HG02678 (cell line): ENCODE data around the gene HES5.

Source experiments
- ATAC-seq: cut with Tn5 transposase; IDR thresholded peaks from one replicate; pipeline ENCODE4 v1.9.1; 2021; ENCODE audit warnings: mild to moderate bottlenecking, moderate library complexity; ENCODE audit not compliant: unreplicated experiment

HES5 gene

DNA sequence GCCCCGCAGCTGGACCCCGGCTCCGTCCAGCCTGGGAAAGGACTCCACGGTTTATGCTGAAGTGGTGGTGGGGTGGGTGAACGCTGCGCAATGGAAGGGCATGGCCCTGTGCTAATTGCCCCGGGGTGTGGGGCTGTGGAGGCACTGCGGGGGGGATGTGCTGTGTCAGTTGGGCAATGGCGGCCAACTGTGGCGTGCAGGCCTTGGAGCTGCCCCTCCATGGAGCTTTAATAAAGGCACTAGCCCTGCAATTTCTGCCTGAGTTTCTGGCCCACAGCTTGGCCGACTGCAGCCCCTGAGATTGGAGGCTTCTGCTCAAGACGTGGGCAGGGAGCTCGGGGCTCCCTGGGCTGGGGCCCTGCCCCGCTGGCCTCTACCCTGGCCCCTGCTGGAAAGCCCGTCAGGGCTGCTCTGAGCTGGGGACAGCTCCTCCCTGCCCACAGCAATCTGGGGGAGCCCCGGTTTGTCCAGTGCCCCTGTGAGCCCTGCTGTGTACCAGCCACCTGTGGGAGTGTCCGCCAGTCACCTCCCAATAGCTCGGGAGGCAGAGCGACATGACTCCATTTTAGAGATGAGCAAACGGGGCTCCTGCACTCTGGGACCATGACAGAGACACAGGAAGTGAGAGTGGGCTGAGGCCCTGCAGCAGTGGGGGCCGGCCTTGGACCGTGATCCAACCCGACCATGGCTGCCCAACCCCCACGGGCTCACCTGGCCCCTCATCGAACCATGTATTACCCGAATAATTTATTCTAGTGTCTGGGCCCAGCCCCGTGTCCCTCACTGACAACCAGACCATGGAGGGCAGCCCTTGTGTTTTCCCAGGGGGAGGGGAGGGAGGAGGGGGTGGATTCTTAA lies 17.4 kb upstream of the HES5 start:
- no peak for ATAC-seq

DNA sequence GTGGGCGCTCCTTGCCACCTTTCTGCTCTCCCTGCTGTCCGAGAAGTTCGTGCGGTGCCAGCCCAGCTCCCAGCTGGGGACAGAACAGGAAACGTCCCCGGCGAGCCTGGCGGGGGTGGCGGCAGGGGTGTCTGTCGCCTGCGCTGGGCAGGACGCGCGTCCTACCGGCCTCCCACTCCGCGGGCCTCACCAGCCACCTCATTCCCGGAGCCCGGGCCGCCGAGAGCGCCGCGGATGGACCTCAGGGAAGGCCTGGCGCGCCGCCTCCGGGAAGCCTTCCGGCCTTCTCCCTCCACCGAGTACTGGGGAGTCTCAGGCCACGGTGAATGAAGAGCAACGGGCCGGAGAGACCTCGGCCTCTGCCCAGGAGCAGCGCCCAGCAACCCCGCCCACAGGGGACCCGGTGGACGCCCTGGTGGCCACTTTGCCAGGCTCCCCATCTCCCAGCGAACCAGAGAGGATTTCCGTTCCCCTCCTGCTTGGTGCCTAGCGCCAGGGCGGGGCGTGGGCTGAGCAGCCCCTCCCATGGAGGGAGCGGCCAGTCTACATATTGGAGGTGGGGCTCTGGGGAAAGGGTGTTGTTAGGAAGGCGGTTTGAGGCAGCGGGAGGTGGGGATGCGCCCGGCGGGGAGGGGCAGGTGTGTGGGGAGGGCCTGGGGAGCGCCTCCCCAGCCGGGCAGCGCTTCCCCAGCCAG lies 16.6 kb upstream of the HES5 start:
- ATAC-seq = peak; percentile 25

DNA sequence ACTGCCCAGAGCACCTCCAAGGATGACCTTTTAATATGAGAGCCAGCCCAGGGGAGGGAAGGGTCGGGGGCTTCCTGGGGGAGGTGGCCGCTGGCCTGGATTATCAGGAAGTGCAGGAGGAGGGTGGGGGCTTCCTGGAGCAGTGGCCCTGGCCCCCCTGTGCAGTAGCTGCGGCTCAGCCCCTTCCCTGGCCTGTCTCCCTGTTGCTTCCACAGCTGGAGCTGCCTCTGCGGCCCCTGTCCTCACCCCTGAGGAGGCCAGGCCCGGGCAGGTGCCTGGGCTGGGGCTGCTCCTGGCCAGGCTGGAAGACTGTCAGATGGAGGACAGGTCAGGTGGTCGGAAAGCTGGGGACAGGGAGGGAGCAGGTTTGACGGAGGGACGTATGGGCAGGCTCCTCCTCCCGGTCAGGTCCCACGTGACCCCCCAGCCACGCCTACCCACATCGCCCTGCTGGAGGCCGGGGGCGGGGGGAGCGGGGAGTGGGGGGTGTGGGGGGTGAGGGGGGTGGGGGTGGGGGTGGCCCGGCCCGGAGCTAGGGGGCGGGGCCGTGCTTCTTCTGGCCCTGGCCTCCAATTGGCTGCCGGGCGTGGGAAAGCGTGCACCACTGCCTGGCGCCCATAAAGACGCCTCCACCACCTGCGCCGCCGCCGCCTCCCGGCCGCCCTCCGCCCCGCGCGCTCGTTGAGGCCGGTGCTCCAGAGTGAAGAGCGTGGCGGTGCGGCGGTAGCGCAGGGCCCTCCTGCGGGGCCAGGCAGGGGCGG lies 15.9 kb upstream of the HES5 start:
- peak; percentile 33 for ATAC-seq

DNA sequence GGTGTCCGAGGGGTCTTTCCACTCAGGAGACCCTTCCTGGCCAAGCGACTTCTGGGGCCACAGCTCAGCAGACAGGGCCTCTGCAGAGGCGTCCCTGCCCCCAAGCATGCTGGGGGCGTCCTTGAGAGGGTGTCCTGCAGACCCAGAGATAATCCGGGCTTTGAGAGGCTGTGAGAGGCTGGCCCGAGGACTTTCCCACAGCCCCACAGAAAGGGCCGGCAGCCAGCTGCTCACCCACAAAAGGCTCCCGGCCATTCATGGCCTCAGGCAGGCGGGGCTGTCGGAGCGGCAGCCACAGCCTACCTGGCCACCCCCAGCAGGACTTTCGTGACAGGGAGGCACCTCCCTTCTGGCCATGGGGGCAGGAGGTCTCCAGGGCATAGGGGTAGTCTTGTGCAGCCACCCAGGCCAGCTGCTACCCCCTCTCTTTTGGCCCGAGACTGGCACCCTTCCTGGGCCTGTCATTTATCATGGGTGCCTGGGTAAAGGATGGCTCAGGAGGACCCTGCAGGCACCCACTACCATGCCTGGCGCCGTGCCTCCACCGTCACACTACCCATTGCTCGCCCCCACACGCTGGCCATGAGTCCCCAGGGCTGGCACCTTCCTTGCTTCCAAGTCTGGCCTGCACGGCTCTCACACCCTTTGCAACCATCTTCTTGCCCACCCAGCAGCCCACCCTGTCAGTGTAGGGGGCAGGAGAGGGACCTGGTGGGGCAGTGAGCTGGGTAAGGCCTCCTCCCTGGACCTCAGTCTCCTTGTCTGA lies 15.0 kb upstream of the HES5 start:
- no peak for ATAC-seq

DNA sequence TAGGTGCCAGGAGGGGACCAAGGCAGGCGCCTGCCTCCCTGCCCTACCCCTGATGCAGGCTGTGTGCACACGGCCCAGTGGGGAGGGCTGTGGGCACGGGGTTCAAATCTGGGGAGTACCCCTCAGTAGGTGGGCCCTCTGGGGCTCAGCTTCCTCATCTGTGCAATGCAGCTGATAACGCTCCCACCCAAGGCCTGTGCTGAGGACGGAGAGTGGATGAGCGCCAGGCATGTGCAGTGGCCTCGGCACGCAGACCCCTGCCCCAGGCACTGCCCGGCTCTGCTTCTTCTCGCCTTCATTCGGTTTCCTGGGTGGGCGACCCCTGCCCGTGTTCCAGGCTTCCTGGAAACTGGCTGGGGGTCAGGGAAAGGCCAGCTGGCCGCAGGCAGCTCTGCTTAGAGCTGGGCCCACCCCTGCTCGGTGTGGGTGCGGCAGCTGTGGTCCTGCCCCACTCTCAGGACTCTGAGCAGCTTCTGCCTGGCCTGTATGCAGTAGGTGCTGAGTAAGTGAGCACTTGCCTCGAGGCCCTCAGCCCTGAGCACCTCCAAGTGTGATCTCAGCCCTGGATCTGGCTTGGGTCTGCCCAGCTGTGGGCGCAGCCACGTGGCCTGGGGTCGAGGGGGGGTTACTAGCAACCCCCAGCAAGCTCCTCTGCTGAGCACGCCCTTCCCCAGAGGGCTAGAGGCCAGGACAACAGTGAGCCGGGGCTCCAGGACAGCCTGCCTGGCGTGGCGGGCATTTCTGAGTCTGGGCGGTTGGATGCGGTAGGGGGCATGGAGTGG lies 14.2 kb upstream of the HES5 start:
- ATAC-seq = no peak

DNA sequence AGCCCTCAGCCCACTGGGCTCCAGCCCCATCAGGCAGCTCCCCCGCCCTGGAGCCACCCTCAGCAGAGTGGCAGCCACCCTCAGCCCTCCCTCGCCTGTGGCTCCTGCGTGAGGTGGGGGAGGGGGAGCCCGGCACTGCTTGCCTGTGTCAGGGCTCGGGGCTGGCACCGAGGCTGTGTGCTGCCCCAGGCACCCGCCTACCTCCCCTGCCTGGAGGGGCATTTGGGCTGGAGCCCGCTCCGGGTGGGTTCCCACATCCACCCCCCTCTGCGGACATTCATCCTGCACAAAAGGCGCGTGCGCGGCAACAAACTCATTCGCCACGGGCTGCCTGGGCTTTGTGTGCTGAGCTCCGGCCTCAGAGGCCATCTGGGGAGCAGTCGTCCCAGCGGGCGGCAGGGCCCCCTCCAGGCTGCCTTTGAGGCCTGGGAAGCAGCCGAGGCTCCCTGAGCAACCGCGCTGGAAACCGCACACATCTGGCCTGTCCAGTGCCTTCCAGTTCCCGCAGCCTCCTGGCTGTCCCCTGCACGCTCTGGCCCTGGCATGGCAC lies 13.6 kb upstream of the HES5 start:
- no peak for ATAC-seq

DNA sequence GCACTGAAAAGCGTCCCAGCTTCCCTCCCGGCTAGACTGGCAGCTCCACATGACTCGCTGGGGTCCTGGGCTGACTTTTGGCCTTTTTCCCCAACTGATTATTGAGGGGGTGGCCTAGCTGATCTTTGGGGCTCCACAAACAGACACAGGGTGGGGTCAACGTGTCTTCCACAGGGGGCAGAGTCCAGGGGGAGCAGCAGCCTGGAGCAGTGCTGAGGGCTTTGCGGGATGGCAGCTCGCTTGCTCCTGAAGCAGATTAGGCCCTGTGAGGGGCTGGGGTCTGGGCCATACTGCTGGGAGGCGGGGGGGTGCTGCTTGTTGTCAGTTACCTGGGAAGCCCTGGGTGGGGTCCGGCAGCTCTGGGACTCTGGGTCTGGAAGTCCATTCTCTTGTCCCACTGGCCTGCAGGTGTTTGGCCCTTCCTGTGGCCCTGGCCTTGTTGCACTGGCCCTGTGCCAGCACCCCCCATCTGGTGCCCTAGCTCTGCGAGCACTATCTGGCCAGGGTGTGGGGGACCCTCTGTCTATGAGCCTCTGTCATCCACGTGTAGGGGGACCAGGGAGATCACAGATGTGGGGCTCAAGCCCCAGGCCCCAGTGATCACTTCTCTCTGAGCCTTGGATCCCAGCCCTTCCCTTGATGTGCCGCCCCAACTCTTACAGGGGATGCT lies 12.3 kb upstream of the HES5 start:
- ATAC-seq = no peak

DNA sequence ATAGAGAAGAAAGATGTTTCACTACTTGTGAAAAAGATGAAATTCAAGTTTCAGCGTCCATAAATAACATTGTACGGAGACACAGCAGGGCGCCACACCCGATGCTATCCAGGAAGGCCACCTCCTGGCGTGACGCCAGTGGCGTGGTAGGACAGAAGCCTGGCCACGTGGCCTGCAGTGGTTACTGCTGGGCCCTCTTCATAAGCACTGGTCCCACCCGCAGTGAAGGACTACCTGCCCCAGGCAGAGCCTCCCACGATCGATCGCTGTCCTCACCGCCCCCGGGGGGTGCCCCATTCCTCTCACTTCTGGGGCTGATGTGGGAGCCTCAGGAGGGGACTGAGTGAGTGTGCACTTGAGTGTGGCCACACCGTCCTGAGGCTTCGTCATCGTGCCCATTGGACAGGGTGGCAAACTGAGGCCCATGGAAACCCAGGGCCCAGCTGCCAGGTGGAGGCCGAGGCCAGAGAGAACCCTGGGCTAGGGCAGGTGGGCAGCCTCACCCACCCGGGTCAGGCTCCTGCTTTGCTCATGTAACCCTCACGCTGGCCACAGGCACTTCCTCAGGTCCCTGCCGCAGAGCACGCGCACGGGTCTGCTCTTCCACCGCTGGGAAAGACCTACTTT lies 11.7 kb upstream of the HES5 start:
- no peak for ATAC-seq

DNA sequence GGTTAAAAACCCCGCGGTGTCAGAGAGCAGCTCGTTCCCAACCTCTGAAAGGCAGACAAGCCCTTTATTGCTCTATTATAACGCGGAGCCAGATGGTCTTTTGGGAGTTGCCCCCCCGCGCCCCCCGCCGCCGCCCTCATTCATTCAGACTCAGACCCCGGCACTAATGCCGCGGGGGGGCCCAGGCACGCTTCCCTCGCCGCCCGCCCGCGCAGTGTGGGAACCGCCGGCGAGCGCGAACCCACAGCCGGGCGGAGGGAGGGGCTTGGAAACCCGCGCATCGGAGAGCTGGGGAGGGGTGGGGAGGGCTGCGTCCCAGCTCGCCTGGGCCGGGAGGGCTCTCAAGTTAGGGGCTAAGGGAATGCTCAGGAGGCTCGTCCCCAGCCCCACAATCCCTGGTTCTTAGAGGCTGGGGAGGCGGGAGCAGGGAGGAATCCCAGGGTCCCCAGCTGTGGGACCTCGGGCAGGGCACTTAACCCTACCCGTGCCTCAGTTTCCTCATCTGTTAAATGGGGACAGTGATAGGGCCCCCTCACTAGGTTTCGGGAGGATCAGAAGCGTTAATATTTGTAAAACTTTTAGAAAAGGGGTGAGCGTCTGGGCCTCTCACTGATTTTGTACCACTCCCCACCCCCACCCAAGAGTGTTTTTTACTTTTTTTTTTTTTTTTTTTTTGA lies 10.9 kb upstream of the HES5 start:
- no peak for ATAC-seq

DNA sequence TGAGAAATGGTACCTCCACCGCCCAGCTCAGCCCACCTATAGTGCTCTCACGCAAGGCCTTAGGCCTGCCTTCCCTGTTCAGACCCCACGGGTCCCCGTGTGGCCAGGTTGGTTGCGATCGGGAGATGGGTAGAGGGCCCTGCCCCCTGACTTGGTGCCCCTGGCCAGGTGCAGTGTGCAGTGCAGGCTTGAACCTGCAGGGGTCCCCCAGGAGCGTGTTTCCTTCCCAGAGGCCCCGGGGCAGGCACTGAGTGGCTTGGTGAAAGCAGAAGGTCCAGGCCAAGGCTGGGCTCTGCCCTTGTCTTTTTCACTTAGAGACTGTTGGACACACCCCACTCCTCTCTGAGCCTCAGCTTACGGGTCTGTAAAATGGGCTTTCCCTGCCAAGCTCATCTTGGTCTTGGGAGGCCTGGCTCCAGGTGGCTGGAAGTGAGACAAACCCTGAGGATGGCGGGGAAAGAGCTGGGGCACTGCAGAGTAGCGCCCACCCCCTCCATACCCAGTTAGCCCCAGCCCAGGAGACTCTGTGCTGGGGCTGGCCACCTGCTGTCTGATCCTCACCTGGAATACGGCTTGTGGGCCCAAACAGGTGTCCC lies 9.3 kb upstream of the HES5 start:
- ATAC-seq = no peak

DNA sequence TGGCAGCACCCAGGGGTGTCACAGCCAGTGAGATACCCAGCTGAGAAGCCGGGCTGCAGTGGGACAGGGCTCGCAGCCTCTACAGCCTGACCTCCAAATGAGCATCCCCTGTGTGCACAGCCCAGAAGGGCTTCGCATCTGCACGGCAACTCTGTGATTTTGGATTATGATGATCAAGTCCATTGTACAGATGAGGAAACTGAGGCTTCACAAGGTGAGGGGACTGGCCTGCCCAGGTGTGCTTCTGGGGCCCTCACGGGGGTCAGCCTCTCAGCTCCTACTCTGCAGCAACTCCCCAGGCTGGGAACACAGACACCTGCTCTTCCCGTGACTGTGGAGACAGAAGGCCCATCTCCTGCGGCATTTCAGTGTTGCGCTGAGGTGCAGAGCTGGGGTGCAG lies 8.8 kb upstream of the HES5 start:
- ATAC-seq = no peak

DNA sequence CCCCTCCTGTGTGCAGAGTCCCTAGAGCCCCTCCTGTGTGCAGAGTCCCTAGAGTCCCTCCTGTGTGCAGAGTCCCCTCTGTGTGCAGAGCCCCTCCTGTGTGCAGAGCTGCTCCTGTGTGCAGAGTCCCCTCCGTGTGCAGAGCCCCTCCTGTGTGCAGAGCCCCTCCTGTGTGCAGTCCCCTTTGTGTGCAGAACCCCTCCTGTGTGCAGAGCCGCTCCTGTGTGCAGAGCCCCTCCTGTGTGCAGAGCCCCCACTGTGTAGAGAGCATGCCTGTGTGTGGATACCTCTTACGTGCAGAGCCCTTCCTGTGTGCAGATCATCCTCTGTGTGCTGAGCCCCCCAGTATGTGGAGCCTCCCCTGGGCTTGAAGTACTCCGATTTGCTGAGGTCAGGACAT lies 8.3 kb upstream of the HES5 start:
- no peak for ATAC-seq

DNA sequence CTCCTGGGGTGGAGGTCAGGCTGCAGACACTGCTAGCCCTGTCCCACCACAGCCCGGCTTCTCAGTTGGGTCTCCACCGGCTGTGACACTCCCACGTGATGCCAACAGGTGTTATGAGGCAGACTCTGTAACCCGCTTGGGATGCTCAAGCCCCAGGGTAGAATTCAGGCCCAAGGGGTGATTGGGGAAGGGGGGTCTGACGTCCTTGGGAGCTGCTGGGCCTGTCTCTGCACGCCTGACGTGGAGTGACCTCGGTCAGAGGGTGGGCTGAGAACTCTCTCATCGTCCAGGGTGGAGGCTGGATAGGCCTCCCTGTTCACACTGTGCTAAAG lies 7.7 kb upstream of the HES5 start:
- ATAC-seq = no peak

DNA sequence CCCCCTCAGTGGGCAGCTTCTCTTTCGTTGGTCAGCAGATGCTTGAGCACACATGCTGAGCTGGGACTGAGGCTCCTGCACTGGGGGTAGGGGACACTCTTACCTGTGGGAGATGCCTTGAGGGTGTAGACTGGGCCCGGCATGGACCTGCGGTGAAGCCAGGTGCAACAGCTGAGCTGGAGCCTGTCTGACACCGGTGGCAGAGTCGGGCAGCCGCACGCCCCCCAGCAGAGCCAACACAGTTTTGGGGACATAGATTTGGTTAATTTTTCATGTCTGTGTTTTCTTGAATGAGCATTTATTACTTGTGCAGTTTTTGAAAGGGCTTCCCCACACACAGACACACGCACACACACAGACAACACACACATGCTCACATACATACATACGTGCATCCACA lies 5.9 kb upstream of the HES5 start:
- ATAC-seq = no peak

DNA sequence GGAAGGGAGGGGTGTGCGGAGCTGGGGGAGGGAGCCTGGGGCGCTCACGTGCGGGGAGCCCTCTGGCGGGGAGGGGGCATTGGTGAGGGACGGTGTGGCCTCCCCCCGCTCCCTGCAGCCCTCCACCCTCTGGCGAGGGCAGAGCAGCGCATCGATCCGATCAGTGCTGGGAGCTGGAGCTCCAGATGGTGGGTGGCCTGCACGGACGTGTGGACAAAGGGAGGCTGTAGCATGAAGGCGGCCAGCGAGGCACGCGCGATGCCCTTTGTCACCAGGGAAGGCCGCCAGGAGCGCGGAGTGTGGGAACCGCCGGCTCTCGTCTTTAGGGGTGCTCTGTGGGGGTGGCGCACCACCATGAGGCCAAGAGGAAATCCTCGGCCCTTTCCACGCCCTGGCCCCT lies 5.4 kb upstream of the HES5 start:
- ATAC-seq = no peak

DNA sequence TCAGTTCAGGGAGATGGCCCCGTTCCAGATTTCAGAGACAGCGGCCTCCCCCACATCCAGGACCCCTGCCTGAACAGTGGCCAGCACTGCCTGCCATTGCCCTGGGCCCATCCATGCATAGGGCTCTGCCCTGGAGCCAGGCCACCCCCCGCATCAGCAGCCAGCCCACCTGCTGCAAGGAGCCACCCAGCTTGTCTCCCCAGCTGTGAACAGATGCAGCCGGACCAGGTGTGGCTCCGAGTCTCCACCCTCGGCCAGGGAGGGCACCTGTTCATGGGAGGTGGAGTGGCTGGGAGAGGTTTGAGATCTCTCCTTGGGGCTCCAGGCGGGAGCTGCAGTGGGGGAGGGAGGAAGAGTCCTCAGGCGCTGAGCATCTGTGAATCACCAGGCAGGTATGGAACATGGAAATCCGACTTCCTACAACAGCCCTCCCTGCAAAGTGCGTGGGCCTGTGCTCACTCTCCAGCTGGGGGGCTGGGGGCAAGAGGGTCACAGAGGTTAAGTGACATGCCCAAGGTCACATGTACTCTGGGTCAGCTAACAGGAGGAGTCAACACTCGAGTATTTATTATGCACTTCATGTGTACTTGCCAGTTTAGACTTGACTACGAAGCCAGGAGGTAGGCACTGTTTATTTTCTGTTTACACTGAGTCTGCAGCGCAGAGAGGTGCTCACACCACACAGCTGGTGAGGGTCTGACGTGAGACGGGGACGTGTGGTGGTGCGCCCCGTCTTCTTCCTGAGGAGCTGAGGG lies 4.8 kb upstream of the HES5 start:
- no peak for ATAC-seq

DNA sequence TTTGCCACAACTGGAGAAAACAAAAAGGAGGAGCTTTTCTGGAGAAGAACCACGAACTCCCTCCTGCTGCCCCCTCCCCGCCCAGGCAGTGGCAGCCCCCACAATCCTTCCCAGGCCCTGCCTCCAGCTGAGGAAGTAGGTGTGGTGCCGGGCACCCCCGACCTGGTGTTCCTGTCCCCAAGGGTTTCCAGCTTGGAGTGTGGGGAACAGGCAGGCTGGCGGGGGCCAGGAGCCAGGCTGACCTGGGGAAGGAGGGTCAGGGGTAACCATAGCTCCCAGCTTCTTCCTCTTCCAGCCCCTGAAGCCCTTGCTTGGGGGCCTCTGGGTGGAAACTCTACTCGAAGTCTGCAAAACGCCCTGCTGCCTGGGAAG lies 4.2 kb upstream of the HES5 start:
- ATAC-seq = no peak

DNA sequence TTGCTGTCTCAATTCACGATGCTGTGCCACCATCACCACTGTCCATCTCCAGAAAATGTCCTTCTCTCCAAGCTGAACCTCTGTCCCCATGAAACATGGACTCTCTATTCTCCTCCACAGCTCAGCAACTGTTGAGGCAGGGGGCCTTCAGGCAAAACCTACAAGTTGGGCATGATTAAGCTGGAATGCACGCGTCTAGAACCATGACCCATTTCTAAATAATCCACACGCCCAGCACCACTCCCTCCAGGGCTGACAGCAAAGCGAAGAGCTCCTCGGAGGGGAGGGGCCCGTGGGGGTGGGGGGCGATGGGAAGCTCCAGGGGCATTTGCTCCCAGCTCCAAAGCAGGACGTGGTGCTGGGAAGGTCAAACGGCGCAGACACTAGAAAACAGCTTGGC lies 3.3 kb upstream of the HES5 start:
- no peak for ATAC-seq
